ENCODE measurements around the gene TBC1D22A.

Gene TBC1D22A

GRCh38 chr22:47094861-47095330, 332.4 kb downstream of the TBC1D22A start:
- DNase-seq, result no peak

- DNase-seq, result no peak
These were observed 333.1 kb downstream of the TBC1D22A start for GRCh38 chr22:47095395-47096122.

- DNase-seq, result no peak
These were observed 335.7 kb downstream of the TBC1D22A start for GRCh38 chr22:47098121-47098520.

- no peak for DNase-seq
These were observed 336.1 kb downstream of the TBC1D22A start for GRCh38 chr22:47098554-47098953.

- no peak for DNase-seq
These were observed 337.6 kb downstream of the TBC1D22A start for GRCh38 chr22:47100019-47100418.

DNA sequence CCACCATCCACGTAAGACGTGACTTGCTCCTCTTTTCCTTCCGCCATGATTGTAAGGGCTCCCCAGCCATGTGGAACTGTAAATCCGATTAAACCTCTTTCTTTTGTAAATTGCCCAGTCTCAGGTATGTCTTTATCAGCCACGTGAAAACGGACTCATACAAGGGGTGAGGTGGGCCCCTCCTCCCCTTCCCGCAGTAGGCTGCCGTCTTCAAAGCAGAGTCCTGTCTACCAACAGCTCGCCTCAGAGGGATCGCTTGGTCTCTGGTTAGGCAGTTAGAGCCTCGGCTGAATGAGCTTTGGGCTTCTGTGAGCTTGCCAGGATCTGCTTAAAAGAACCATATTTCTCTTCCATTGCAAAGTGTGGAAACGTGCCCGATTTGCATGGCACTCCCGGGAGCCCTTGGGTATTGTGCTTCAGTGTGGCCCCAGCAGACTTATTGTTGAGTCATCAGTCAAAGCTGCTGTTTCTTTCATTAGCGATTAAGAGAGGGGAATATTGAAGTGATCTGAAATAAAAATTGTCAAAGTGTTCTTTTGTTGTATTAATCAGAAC, 338.3 kb downstream of the TBC1D22A start:
- no peak for DNase-seq

DNA sequence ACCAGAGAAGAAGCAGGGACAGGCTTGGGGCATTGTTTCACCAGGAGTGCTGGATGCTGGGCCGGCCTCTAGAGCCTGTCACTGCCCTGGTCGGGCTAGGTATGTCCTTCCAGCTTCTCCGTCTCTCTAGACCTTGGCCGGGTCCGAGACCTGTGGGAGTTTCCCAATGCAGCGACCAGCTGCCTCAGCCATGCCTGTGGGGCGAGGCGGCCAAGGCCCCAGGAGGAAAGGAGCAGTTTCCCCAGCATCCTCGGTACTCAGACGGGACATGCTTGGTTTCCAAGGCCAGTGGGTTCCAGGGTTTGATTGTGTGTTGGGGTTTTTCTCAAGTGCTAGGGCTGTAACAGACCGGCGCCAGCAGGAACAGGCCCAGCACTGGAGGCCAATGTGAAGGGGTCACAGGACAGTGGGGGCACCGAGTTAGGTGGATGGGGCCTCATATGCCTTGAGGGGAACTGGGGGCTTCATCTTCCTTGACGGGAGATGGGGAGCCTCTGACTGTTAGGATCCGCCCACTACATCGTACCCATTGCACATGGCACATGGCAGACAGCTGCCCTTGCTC, 339.0 kb downstream of the TBC1D22A start:
- DNase-seq, result no peak

DNA sequence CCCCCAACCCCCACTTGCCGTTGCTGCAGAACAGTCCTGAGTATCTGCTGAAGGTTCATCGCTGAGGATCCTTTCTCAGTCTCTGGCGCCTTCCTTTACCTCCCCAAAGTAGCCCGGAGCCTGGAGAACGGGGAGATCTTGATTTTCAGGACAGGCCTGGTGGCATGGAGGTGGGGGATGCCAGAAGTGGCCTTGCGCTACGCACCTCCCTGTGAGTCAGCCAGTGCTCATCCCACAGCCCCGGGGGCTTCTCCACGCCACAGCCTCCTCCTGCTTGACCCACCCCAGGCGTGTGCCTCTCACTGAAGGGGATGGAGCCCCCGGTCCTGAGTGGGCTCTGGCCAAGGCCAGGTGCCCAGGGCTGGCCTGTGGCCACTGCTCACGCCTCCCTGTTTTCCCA, 339.6 kb downstream of the TBC1D22A start:
- no peak for DNase-seq

DNA sequence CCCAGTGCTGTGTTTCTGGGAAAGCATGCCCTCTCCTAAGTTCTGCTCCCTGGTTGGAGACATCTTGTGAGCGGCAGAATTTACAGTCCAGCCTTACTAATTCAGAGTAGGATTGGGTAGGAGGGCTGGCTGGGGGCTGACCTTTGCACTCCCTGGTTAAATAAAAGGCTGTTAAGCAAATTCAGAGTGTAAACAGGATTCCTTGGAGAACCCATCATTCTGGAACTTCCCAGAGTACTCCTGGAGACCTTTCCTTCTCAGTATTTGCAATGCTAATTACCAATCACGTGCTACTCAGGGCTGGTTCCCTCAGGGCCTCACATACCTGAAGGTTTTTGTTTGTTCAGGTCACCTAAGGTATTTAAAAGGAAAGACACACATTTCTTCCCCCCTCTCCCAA, 340.2 kb downstream of the TBC1D22A start:
- no peak for DNase-seq

- no peak for DNase-seq
These were observed 342.6 kb downstream of the TBC1D22A start for GRCh38 chr22:47105085-47105484.

DNA sequence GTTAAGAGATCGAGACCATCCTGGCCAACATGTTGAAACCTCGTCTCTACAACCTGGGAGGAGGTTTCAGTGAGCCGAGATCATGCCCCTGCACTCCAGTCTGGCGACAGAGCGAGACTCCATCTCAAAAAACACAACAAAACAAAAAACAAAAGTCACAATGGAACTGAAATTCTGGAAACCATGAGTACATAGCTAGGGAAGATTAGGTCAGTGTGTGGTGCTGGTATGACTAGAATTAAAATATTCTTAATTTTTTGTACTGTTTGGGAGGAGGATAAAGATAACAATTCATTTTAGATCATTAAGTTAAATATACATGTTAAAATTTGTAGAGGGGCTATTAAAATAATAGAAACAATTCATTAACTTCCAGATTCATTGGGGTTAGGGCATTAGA, 344.4 kb downstream of the TBC1D22A start:
- no peak for DNase-seq

GRCh38 chr22:47107431-47107830, 345.0 kb downstream of the TBC1D22A start:
- no peak for DNase-seq

- no peak for DNase-seq
These were observed 348.5 kb downstream of the TBC1D22A start for GRCh38 chr22:47110817-47111443.

DNA sequence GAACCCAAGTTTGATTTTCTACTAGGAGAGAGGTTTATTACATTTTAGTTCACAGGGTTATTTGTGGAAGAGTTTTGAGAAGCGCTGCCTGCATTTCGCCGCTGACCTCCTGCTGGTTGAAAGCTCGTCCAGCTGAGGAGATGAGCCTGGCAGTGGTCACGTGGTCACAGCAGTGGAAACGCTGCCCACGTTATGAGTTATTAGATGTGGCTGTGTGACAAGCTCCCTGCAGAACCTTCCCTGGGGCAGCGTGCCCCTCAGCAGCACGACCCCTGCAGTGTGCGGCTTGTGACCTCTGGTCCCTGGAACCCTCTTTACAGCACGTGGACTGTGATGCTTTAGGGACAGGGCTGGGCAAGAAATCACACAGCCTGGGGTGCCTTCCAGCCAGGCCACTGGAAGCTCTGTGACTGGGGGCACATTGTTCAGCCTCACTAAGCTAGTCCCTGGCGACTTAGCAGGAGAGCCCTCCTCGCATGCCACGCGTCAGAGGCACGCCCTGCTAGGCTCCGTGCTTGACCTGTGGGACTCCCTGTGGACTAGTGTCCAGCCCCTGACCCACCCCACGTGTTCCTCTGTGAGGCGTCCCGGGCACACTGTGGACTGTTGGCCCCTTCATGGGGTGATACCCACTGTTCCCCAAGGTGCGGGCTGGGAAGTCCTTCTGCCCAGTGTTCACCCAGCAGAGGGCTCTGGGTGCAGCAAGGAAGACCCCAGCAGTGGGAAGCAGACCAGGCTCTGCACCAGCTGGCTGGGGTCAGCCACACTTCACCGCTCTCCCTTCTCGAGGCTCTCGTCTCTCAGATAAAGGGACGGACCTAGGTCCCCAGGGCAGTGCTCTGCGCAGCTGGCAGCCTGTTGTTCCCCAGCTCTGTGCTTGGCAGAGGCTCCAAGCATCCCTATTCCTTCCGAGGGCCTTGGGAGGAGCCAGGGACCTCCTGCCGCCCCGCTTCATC, 349.5 kb downstream of the TBC1D22A start:
- no peak for DNase-seq

DNA sequence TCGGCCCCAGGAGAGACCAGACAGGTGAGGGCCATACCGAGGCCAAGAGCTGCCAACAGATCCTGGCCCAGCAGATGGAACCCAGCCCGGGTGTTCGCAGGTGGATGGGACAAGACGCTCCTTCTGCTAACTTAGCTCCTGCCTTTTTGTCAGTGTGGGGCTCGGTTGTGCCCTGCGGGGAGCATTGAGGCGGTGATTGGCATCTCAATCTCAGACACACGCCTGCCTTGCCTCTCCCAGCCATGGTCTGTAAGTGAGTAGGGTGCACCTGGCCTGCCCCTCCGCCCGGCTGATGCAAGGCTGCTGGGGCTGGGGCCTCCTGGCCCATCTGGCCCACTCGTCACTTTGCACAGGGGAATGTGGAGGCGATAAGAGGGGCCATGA, 350.1 kb downstream of the TBC1D22A start:
- DNase-seq, result no peak

DNA sequence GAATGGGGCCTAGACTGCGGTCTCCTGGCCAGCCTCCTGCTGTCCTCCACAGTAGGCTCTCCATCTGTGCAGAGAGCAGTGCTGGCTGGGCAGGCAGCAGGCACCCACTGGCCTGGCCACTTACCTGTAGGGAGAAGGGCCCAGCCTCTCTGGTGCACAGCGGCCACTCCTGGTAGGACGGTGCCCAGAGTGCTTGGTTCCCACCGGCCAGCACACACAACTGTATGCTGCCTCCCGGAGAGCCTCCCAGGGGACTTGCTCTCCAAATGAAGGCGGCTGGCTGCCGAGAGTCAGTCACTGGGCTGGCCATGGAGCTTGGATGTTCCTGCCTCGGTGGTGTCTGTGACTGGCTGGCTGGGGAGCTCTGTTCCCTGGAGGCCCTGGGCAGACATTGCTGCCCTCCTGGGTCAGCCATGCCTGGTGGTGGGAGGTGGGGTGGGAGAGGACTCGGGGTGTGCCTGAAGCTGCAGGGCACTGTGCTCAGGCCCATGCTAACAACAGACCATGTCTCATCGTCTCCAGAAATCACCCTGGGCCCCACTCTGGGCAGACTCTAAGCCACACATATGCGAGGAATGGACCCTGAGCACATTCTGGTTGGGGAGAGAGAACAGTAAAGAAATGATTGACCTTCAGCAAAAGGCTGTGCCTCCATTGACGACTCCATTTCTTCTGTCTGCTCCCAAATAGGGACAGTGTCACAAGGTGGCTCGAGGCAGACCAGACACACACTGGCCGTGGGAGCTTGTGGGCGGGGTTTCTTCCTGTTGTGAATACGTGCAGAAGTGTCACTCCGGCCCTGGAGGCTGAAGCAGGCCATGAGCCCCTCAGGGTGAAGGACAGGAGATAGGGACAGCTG, 350.8 kb downstream of the TBC1D22A start:
- no peak for DNase-seq

- DNase-seq, result no peak
These were observed 351.5 kb downstream of the TBC1D22A start for GRCh38 chr22:47113853-47114415.

GRCh38 chr22:47114813-47115517, 352.5 kb downstream of the TBC1D22A start:
- no peak for DNase-seq

- DNase-seq, result no peak
These were observed 353.1 kb downstream of the TBC1D22A start for GRCh38 chr22:47115518-47115890.

DNA sequence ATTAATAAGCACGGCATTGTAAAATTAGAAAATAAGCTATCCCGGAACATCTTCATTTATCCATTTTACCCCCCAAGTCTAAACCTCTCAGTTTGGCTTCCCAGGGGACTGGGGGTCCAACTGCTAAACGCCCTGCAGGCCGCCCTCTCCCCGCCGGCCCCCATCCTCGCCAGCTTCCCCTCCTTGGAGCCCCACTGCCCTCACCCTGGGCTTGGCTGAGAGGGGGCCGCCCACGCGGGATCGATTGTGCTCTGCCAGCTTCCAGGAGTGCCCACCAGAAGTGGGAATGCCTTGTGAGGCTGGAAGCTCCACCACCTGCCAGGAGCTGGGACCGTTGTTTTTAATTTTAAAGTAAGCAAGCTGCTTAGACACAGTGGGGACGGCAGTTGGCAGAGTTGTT, 353.5 kb downstream of the TBC1D22A start:
- no peak for DNase-seq

Data from CD4-positive, alpha-beta T cell treated with Interleukin-21 for 1 hour (primary cell).